Lower leg skin (tissue), 4 donors: ENCODE results near the gene ABCC1. TPM values are rescaled to one million over a fixed set of nuclear protein-coding genes. Genes with fewer than 3 reads are reported as not detected.
"Not testable (repeated sequence)": the region's sequence is repeated elsewhere in the genome, so short reads cannot be mapped to it uniquely, and the experiment has no call there.

Experiments used
- DNase-seq, 2 donors: peaks; one replicate each; pipeline ENCODE4 v3.0.0-alpha.2; 2019; ENCODE audit warnings: low spot score in 2 of 2
- H3K4me3 ChIP-seq: fragments of 200-600 bp; sonication (generic); 2 replicates; pipeline ENCODE4 v1.5.1; 2017; ENCODE audit warnings: mild to moderate bottlenecking, low read depth; ENCODE audit not compliant: poor library complexity, severe bottlenecking
- CTCF ChIP-seq, 3 donors: fragments of 450-650 bp; IDR thresholded peaks; one replicate each; pipeline ENCODE4 v1.5.1; 2016; ENCODE audit warnings: antibody characterized with exemption in 3 of 3, mild to moderate bottlenecking in 3 of 3, moderate library complexity in 2 of 3
- POLR2A ChIP-seq, 2 donors: fragments of 450-650 bp; IDR thresholded peaks; one replicate each; pipeline ENCODE4 v1.6.1; 2016 to 2017; ENCODE audit warnings: antibody characterized with exemption in 2 of 2, mild to moderate bottlenecking in 1 of 2, moderate library complexity in 1 of 2
- WGBS, 2 donors: methylation state at CpG; one replicate each; pipeline ENCODE4 v1.1.5; 2018; 5-methylcytosine and 5-hydroxymethylcytosine counted together
- intact Hi-C: fragments of 100-400 bp; cut with DNase I; formaldehyde crosslinking; loops from one replicate; pipeline ENCODE4 v1.15.0; 2023; ENCODE audit warnings: low total_unique reads
- total RNA-seq, 4 donors: library from RNA; depleted of rRNA; stranded (reverse); fragments of >200 nt; gene quantifications; one replicate each; pipeline ENCODE4 v1.1.0, GENCODE V29; 2016

ABCC1 gene
- total RNA-seq, 4 donors from 2014 or later = 16.4 to 25.3 (median 21.8) TPM

- no peak for DNase-seq
- no peak for TF ChIP-seq POLR2A (IDR thresholded peaks at IDR 0.05)
- TF ChIP-seq CTCF (IDR thresholded peaks at IDR 0.05) = no peak
- 81 to 82% methylated on average over 3 of the region's 3 CpGs for WGBS, 2 donors
- intact Hi-C loops = no loop called here
- H3K4me3 ChIP-seq = no peak overlapping the region
Observed at GRCh38 chr16:15979801-15980200, 30.4 kb downstream of the ABCC1 start.

- no peak for TF ChIP-seq POLR2A (IDR thresholded peaks at IDR 0.05)
- no peak for TF ChIP-seq CTCF (IDR thresholded peaks at IDR 0.05)
- intact Hi-C loops = no loop called here
- WGBS, 2 donors = 75 to 87% methylated on average over 3 of the region's 3 CpGs
- H3K4me3 ChIP-seq = no peak overlapping the region
- DNase-seq = no peak
Observed at GRCh38 chr16:15980329-15980728, 30.9 kb downstream of the ABCC1 start.

- no peak for DNase-seq
- no peak overlapping the region for H3K4me3 ChIP-seq
- 60 to 67% methylated on average over 3 of the region's 3 CpGs for WGBS, 2 donors
- no peak for TF ChIP-seq POLR2A (IDR thresholded peaks at IDR 0.05)
- intact Hi-C loops = no loop called here
Observed at GRCh38 chr16:15981382-15981781, 32.0 kb downstream of the ABCC1 start.

GRCh38 chr16:15982194-15982915 is 32.9 kb downstream of the ABCC1 start:
- H3K4me3 ChIP-seq, intact Hi-C loops, DNase-seq: not testable (repeated sequence)
- 88 to 90% methylated on average over 5 of the region's 5 CpGs for WGBS, 2 donors

GRCh38 chr16:15983898-15984297 is 34.5 kb downstream of the ABCC1 start:
- DNase-seq = no peak
- intact Hi-C loops = no loop called here
- WGBS, 2 donors = 48 to 54% methylated on average over 5 of the region's 5 CpGs
- TF ChIP-seq POLR2A (IDR thresholded peaks at IDR 0.05) = no peak
- no peak for TF ChIP-seq CTCF (IDR thresholded peaks at IDR 0.05)
- no peak overlapping the region for H3K4me3 ChIP-seq

- 96 to 97% methylated on average over 4 of the region's 4 CpGs for WGBS, 2 donors
- DNase-seq = no peak
- intact Hi-C loops = no loop called here
- no peak for TF ChIP-seq POLR2A (IDR thresholded peaks at IDR 0.05)
- TF ChIP-seq CTCF (IDR thresholded peaks at IDR 0.05) = no peak
- no peak overlapping the region for H3K4me3 ChIP-seq
Observed at GRCh38 chr16:15985144-15985543, 35.7 kb downstream of the ABCC1 start.

- 96 to 100% methylated on average over 9 of the region's 9 CpGs for WGBS, 2 donors
- intact Hi-C loops = no loop called here
- no peak overlapping the region for H3K4me3 ChIP-seq
- DNase-seq = no peak
- no peak for TF ChIP-seq POLR2A (IDR thresholded peaks at IDR 0.05)
- TF ChIP-seq CTCF (IDR thresholded peaks at IDR 0.05) = no peak
Observed at GRCh38 chr16:15986261-15986660, 36.8 kb downstream of the ABCC1 start.
